ENCODE data around the gene CARD14.

CARD14 gene

GRCh38 chr17:80227156-80227555 lies 57.3 kb downstream of the CARD14 start:
- TF ChIP-seq CTCF (IDR thresholded peaks at IDR 0.05): no peak

DNA sequence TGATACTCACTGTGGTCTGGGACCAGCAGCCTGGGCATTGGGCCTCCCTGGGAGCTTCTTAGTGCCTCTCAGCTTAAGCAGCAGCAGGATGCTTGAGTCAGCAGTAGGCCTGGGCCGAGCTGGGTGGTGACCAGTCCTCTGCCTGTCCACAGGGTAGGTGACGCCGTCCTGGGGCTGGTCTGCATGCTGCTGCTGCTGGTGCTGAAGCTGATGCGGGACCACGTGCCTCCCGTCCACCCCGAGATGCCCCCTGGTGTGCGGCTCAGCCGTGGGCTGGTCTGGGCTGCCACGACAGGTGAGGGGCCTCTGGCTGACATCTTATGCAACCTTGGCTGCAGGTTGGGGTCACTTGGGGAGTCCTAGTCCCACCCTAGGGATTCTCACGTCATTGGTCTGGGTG lies 57.8 kb downstream of the CARD14 start:
- no peak for TF ChIP-seq CTCF (IDR thresholded peaks at IDR 0.05)

- TF ChIP-seq CTCF (IDR thresholded peaks at IDR 0.05): no peak
Measured at GRCh38 chr17:80228477-80228876, 58.6 kb downstream of the CARD14 start.

DNA sequence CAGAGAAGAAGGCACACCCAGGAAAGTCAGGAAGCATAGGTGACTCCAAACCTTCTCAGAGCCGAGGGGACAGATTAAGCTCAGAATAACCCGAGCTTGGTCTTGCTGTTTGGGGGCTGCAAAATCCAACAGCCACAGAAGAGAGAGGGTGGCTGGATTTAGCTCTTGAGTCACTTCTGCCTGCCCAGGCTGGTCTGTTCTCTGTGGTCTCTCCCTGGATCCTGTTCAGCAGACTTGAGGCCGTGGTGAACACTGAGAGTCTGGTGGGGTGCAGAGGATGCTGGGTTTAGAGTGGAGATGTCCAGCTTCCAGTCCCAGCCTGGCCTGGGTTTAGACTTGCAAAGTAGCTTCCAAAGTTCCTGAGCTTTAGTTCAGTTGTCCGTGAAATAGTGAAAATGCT lies 59.2 kb downstream of the CARD14 start:
- no peak for TF ChIP-seq CTCF (IDR thresholded peaks at IDR 0.05)

DNA sequence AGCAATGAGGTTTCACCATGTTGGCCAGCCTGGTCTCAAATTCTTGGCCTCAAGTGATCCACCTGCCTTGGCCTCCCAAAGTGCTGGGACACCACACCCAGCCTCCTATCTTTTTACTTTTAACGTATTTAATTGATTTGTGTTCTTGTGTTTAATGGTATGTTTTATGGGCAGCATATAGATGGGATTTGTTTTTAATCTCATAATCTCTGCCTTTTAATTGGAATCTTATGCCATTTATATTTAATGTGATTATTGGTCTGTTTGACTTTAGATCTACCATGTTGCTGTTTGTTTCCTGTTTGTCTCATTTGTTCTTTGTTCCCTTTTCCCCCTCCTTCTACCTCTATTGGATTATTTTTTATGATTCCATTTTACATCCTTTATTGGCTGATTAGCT lies 62.6 kb downstream of the CARD14 start:
- no peak for TF ChIP-seq CTCF (IDR thresholded peaks at IDR 0.05)

DNA sequence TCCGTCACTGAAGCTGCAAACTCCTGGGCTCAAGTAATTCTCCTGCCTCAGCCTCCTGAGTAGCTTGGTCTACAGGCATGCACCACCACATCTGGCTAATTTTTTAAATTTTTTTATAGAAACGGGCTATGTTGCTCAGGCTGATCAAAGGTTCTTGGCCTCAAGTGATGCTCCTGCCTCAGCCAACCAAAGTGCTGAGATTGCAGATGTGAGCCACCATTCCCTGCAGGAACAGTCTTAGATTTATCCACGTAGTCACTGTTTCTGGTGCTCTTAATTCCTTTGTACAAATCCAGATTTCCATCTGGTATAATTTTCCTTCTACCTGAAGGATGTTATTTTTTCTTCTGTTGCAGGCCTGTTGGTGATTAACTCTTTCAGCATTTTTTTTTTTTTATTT lies 63.4 kb downstream of the CARD14 start:
- TF ChIP-seq CTCF (IDR thresholded peaks at IDR 0.05): no peak

DNA sequence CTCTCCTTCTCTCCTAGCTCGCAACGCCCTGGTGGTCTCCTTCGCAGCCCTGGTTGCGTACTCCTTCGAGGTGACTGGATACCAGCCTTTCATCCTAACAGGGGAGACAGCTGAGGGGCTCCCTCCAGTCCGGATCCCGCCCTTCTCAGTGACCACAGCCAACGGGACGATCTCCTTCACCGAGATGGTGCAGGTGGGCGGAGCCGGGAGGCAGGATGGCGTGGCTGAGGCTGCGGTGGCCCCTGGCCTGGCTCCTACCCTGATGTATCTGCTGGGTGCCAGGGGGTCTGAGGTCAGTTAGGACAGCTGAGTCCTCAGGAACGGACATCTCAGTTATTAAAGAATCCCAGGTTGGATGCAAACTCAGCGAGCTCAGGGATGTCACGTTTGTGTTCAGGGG lies 67.1 kb downstream of the CARD14 start:
- no peak for TF ChIP-seq CTCF (IDR thresholded peaks at IDR 0.05)

DNA sequence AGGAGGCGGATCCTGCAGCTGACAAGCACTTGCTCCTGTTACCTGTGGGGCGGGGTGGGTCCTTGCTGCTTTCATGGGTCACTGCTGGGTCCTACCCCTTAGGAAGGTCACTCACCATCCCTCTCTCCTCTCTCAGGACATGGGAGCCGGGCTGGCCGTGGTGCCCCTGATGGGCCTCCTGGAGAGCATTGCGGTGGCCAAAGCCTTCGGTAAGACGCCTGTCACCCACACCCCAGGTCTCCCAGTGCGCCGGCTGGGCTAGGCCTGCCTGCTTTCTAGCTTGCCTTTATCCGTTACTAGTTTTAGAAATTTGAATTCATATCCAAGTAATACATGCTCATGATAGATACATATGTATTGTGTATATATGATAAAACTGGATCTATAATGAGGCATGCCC lies 67.6 kb downstream of the CARD14 start:
- no peak for TF ChIP-seq CTCF (IDR thresholded peaks at IDR 0.05)

Data from LNCAP (cell line).